Nephron (organoid): Measurements from ENCODE around the gene MGST2.
A peak's percentile ranks its signal among the peaks of the same experiment; 100 is the strongest.

Experiments
- H3K27ac Mint-ChIP-seq, 3 experiments: 2 replicates each; pipeline ENCODE4 v1.8.0; 2020; ENCODE audit warnings: mixed read lengths in 3 of 3, mild to moderate bottlenecking in 2 of 3, moderate library complexity in 1 of 3
- H3K27me3 Mint-ChIP-seq: 2 replicates; pipeline ENCODE4 v1.8.0; 2021; ENCODE audit warnings: low read depth, mild to moderate bottlenecking, moderate library complexity, mixed read lengths
- H3K36me3 Mint-ChIP-seq: 2 replicates; pipeline ENCODE4 v1.8.0; 2020; ENCODE audit warnings: low read depth, mixed read lengths
- H3K4me1 Mint-ChIP-seq: 2 replicates; pipeline ENCODE4 v1.8.0; 2020; ENCODE audit warnings: mixed read lengths
- H3K4me3 Mint-ChIP-seq, 3 experiments: 2 replicates each; pipeline ENCODE4 v1.8.0; 2020; ENCODE audit warnings: mild to moderate bottlenecking in 3 of 3, mixed read lengths in 3 of 3, moderate library complexity in 2 of 3
- H3K9me3 Mint-ChIP-seq: 2 replicates; pipeline ENCODE4 v1.8.0; 2020; ENCODE audit warnings: mixed read lengths
- TF ChIP-seq, protein P1 (sequence below), 3 experiments: fragments of 200-600 bp; sonication (generic); IDR thresholded peaks; one replicate each; pipeline ENCODE4 v1.5.0; 2021; ENCODE audit warnings: antibody characterized with exemption in 3 of 3; ENCODE audit not compliant: unreplicated experiment in 3 of 3

The MGST2 gene

DNA sequence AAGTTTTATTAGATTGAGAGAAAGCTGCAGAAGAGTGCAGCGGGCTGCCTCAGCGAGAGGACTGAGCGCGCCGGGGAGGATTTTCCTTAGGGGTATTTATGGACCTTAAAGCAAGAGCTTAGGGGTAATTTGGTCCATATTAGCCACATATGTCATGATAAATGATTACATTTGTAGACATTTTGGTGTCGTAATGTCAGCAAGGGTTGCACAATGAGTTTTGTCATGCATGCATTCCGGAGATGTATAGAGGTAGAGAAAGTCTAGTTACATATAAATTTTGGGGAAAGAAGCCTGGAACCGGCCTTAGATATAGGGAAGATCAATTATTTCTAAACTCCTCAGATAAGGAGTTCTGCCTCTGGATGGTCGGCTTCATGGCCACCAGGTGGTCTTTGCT is 10.0 kb downstream of the MGST2 start:
- Mint-ChIP-seq H3K4me1 (no peaks in the 10 kb centered on the region), H3K27me3 (no peaks in the 10 kb centered on the region), H3K36me3 (peaks cover 46% of the 10 kb centered on the region), H3K27ac (no peak overlapping the region), H3K9me3 (peaks cover 11% of the 10 kb centered on the region), H3K4me3 (no peak overlapping the region)
- TF ChIP-seq, protein P1, sequence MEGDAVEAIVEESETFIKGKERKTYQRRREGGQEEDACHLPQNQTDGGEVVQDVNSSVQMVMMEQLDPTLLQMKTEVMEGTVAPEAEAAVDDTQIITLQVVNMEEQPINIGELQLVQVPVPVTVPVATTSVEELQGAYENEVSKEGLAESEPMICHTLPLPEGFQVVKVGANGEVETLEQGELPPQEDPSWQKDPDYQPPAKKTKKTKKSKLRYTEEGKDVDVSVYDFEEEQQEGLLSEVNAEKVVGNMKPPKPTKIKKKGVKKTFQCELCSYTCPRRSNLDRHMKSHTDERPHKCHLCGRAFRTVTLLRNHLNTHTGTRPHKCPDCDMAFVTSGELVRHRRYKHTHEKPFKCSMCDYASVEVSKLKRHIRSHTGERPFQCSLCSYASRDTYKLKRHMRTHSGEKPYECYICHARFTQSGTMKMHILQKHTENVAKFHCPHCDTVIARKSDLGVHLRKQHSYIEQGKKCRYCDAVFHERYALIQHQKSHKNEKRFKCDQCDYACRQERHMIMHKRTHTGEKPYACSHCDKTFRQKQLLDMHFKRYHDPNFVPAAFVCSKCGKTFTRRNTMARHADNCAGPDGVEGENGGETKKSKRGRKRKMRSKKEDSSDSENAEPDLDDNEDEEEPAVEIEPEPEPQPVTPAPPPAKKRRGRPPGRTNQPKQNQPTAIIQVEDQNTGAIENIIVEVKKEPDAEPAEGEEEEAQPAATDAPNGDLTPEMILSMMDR (IDR thresholded peaks at IDR 0.05; ENCODE audit: unreplicated experiment in 3 of 3) = no peak

DNA sequence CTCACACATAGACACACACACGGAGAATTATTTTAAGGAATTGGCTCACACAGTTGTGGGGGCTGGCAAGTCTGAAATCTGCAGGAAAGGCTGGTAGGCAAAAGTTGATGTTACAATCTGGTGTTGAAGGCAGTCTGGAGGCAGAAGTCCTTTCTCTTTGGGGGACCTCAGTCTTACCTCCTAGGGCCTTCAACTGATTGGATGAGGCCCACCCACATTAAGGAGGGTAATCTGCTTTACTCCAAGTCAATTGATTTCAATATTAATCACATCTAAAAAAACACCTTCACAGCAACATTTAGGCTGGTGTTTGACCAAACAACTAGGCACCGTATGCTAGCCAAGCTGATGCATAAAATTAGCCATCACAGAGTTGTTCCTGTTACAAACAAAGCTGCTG is 10.7 kb downstream of the MGST2 start:
- TF ChIP-seq, protein P1 (IDR thresholded peaks at IDR 0.05; ENCODE audit: unreplicated experiment in 3 of 3) = no peak
- Mint-ChIP-seq H3K4me1 (no peaks in the 10 kb centered on the region), H3K9me3 (peaks cover 11% of the 10 kb centered on the region), H3K27ac (no peak overlapping the region), H3K36me3 (peaks cover 50% of the 10 kb centered on the region), H3K4me3 (no peak overlapping the region), H3K27me3 (no peaks in the 10 kb centered on the region)

DNA sequence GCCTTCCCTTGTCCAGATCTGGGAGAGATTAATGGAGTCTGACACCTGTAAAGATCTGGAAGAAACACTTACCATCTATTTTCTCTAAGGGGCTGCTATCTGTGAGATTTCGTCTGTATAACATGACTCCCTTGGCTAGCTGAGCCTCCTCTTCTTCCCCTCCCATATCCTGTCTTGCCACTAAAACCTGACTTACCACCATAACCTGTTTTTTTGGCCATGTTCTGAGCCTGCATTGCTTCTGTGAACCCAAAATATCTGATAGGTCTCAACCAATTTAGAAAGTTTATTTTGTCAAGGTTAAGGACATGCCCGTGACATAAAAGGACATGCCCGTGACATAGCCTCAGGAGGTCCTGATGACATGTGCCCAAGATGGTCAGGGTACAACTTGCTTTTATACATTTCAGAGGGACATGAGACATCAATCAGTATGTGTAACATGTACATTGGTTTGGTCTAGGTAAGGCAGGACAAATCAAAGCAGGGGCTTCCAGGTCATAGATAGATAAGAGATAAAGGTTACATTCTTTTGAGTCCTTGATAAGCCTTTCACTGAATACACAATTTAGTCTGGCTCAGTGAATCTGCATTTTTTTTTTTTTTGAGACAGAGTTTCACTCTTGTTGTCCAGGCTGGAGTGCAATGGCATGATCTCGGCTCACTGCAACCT is 11.4 kb downstream of the MGST2 start:
- Mint-ChIP-seq H3K27ac (no peak overlapping the region), H3K27me3 (no peaks in the 10 kb centered on the region), H3K4me1 (no peaks in the 10 kb centered on the region), H3K36me3 (peaks cover 52% of the 10 kb centered on the region), H3K4me3 (no peak overlapping the region), H3K9me3 (peaks cover 11% of the 10 kb centered on the region)
- TF ChIP-seq, protein P1 (IDR thresholded peaks at IDR 0.05; ENCODE audit: unreplicated experiment in 3 of 3) = no peak

DNA sequence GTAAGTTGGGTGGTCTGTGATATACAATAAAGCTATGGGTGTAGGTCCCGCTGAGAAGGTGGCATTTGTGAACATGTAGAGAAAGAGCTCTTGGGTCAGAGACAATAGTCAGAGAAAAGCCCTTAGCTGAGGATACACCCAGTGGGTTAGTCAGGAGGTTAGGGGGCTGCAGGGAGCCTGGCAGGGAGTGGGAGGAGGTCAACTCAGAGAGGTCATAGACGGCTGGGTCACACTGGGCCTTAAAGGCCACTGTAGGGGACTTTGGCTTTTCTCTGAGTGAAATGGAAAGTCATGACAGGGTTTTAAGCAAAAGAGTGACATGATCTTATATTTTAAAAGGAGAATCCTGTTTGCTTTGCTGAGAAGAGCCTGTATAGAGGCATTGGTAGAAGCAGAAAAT is 16.7 kb downstream of the MGST2 start:
- TF ChIP-seq, protein P1 (IDR thresholded peaks at IDR 0.05; ENCODE audit: unreplicated experiment in 3 of 3) = no peak
- H3K9me3 Mint-ChIP-seq = peaks cover 22% of the 10 kb centered on the region
- H3K4me1 Mint-ChIP-seq = peaks cover 7% of the 10 kb centered on the region
- peaks cover 84% of the 10 kb centered on the region for H3K36me3 Mint-ChIP-seq
- H3K27me3 Mint-ChIP-seq = no peaks in the 10 kb centered on the region
- H3K4me3 Mint-ChIP-seq = no peak overlapping the region
- peak overlapping the region; percentile 4 to 18 (median 8) for H3K27ac Mint-ChIP-seq

DNA sequence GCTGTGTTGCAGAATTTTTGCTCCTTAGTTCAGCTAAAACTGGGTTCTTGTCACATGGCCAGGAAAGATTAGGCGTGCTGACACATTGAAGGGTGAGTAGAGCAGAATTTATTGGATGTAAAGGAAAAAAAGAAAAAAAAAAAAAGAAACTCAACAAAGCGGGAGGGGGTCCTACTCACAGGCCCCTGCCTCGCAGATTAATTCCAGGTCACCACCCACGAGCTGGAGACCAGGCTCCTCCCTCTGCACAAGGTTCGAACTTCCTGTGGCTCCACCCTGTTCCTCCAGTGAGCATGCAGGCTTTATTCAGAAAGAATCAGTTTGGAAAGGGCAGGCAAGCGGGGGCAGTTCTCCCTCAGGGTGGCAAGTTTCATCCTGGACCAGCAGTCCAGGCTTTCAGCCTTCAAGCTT is 17.1 kb downstream of the MGST2 start:
- H3K9me3 Mint-ChIP-seq = peaks cover 22% of the 10 kb centered on the region
- H3K4me1 Mint-ChIP-seq = peaks cover 7% of the 10 kb centered on the region
- H3K27ac Mint-ChIP-seq = peak overlapping the region; percentile 4 to 18 (median 8)
- no peak overlapping the region for H3K4me3 Mint-ChIP-seq
- H3K36me3 Mint-ChIP-seq = peaks cover 83% of the 10 kb centered on the region
- H3K27me3 Mint-ChIP-seq = no peaks in the 10 kb centered on the region
- TF ChIP-seq, protein P1 (IDR thresholded peaks at IDR 0.05; ENCODE audit: unreplicated experiment in 3 of 3) = no peak

DNA sequence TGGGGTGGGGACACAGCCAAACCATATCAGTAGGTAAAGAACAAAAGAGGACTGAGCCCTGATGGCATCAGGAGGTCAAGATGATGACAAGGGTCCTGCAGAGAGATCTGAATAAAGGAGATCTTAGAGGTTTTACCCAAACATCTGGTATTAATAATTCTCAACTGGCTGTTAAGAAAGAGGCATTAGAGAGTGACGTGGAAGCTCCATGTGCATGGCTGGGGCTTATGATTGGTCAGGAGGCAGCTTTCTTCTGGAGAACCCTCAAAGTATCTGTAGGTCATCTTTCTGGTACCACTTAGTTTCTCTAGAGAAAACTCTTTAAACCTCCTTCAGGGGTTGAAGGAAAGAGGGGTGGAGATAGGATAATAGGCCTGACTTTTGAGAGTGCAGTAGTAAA is 18.7 kb downstream of the MGST2 start:
- Mint-ChIP-seq H3K36me3 (peaks cover 67% of the 10 kb centered on the region), H3K4me3 (no peak overlapping the region), H3K27ac (no peak overlapping the region)

More for the DNA sequence above, 18.7 kb downstream of the MGST2 start:
- Mint-ChIP-seq H3K27me3 (no peaks in the 10 kb centered on the region), H3K4me1 (peaks cover 7% of the 10 kb centered on the region), H3K9me3 (peaks cover 16% of the 10 kb centered on the region)
- TF ChIP-seq, protein P1 (IDR thresholded peaks at IDR 0.05; ENCODE audit: unreplicated experiment in 3 of 3) = no peak
